Mucosa of rectum (tissue), 2 donors: ENCODE measurements around the gene ASIP.

Experiments used
- H3K27ac ChIP-seq, 2 donors: one replicate each; pipeline ENCODE4 v1.7.0; 2013; ENCODE audit warnings: inconsistent platforms in 2 of 2, low read depth in 2 of 2, low read length in 2 of 2
- H3K27me3 ChIP-seq, 2 donors: one replicate each; pipeline ENCODE4 v1.7.0; 2013; ENCODE audit warnings: low read length in 2 of 2; ENCODE audit not compliant: control insufficient read depth in 2 of 2, insufficient read depth in 2 of 2
- H3K36me3 ChIP-seq, 2 donors: one replicate each; pipeline ENCODE4 v1.7.0; 2013; ENCODE audit warnings: low read length in 2 of 2; ENCODE audit not compliant: control insufficient read depth in 2 of 2, insufficient read depth in 2 of 2
- H3K4me1 ChIP-seq, 2 donors: one replicate each; pipeline ENCODE4 v1.7.0; 2013; ENCODE audit warnings: low read length in 2 of 2, mild to moderate bottlenecking in 1 of 2; ENCODE audit not compliant: control insufficient read depth in 2 of 2, insufficient read depth in 2 of 2
- H3K4me3 ChIP-seq, 2 donors: one replicate each; pipeline ENCODE4 v1.7.0; 2013; ENCODE audit warnings: low read length in 2 of 2
- H3K9ac ChIP-seq, 2 donors: one replicate each; pipeline ENCODE4 v1.7.0; 2013; ENCODE audit warnings: low read length in 2 of 2, low read depth in 1 of 2, mild to moderate bottlenecking in 1 of 2
- H3K9me3 ChIP-seq, 2 donors: one replicate each; pipeline ENCODE4 v1.7.0; 2013; ENCODE audit warnings: low read length in 2 of 2; ENCODE audit not compliant: control insufficient read depth in 2 of 2
- donor health status: healthy.
- donor health status: Normal muscosa, but diverticular disease.

Gene ASIP

GRCh38 chr20:34305333-34306230, 64.4 kb downstream of the ASIP start:
- Histone ChIP-seq H3K9ac (no peak overlapping the region), H3K4me1 (peaks cover 11 to 27% of the 10 kb centered on the region in 2 donors), H3K27ac (no peak overlapping the region), H3K36me3 (no peaks in the 10 kb centered on the region), H3K9me3 (no peaks in the 10 kb centered on the region), H3K27me3 (no peaks in the 10 kb centered on the region), H3K4me3 (no peak overlapping the region)

GRCh38 chr20:34309691-34310090, 68.5 kb downstream of the ASIP start:
- no peak overlapping the region for H3K9ac ChIP-seq
- no peaks in the 10 kb centered on the region for H3K9me3 ChIP-seq
- no peaks in the 10 kb centered on the region for H3K36me3 ChIP-seq
- H3K4me3 ChIP-seq, result no peak overlapping the region
- peaks cover 18 to 23% of the 10 kb centered on the region in 2 donors for H3K4me1 ChIP-seq
- peaks cover 0 to 3% of the 10 kb centered on the region in 2 donors for H3K27me3 ChIP-seq
- no peak overlapping the region for H3K27ac ChIP-seq

GRCh38 chr20:34310481-34311117, 69.4 kb downstream of the ASIP start:
- H3K27ac ChIP-seq, result peak overlapping the region; percentile 41 to 70
- peak overlapping the region in 1 of 2 donors; percentile 61 for H3K4me3 ChIP-seq
- H3K4me1 ChIP-seq, result peaks cover 18 to 23% of the 10 kb centered on the region in 2 donors
- no peaks in the 10 kb centered on the region for H3K9me3 ChIP-seq
- H3K36me3 ChIP-seq, result no peaks in the 10 kb centered on the region
- H3K27me3 ChIP-seq, result peaks cover 0 to 3% of the 10 kb centered on the region in 2 donors
- peak overlapping the region in 1 of 2 donors; percentile 43 for H3K9ac ChIP-seq

- H3K9me3 ChIP-seq, result no peaks in the 10 kb centered on the region
- H3K27ac ChIP-seq, result peak overlapping the region; percentile 41 to 70
- peaks cover 18 to 23% of the 10 kb centered on the region in 2 donors for H3K4me1 ChIP-seq
- H3K4me3 ChIP-seq, result peak overlapping the region; percentile 54 to 66
- peaks cover 0 to 3% of the 10 kb centered on the region in 2 donors for H3K27me3 ChIP-seq
- no peaks in the 10 kb centered on the region for H3K36me3 ChIP-seq
- peak overlapping the region in 1 of 2 donors; percentile 43 for H3K9ac ChIP-seq
These were observed 70.1 kb downstream of the ASIP start for GRCh38 chr20:34311118-34312023.

GRCh38 chr20:34312024-34312460, 70.8 kb downstream of the ASIP start:
- peaks cover 18 to 23% of the 10 kb centered on the region in 2 donors for H3K4me1 ChIP-seq
- no peaks in the 10 kb centered on the region for H3K36me3 ChIP-seq
- H3K4me3 ChIP-seq, result peak overlapping the region; percentile 66 to 70
- H3K27me3 ChIP-seq, result peaks cover 0 to 3% of the 10 kb centered on the region in 2 donors
- peak overlapping the region; percentile 41 to 43 for H3K27ac ChIP-seq
- H3K9me3 ChIP-seq, result no peaks in the 10 kb centered on the region
- peak overlapping the region in 1 of 2 donors; percentile 23 for H3K9ac ChIP-seq

GRCh38 chr20:34312544-34313217, 71.5 kb downstream of the ASIP start:
- peak overlapping the region in 1 of 2 donors; percentile 4 for H3K9ac ChIP-seq

GRCh38 chr20:34315236-34315635, 74.0 kb downstream of the ASIP start:
- Histone ChIP-seq H3K9me3 (no peaks in the 10 kb centered on the region), H3K9ac (no peak overlapping the region), H3K36me3 (no peaks in the 10 kb centered on the region), H3K27me3 (peaks cover 0 to 3% of the 10 kb centered on the region in 2 donors), H3K27ac (no peak overlapping the region), H3K4me1 (peaks cover 18 to 19% of the 10 kb centered on the region in 2 donors), H3K4me3 (no peak overlapping the region)

More at GRCh38 chr20:34312544-34313217, 71.5 kb downstream of the ASIP start:
- Histone ChIP-seq H3K4me3 (peak overlapping the region; percentile 66 to 70), H3K36me3 (no peaks in the 10 kb centered on the region), H3K27me3 (peaks cover 0 to 3% of the 10 kb centered on the region in 2 donors), H3K4me1 (peaks cover 18 to 23% of the 10 kb centered on the region in 2 donors), H3K27ac (no peak overlapping the region), H3K9me3 (no peaks in the 10 kb centered on the region)

GRCh38 chr20:34316196-34316814, 75.1 kb downstream of the ASIP start:
- peaks cover 12 to 13% of the 10 kb centered on the region in 2 donors for H3K4me1 ChIP-seq
- no peak overlapping the region for H3K9ac ChIP-seq
- no peak overlapping the region for H3K4me3 ChIP-seq
- H3K36me3 ChIP-seq, result no peaks in the 10 kb centered on the region
- H3K27ac ChIP-seq, result no peak overlapping the region
- H3K9me3 ChIP-seq, result no peaks in the 10 kb centered on the region
- H3K27me3 ChIP-seq, result peaks cover 0 to 3% of the 10 kb centered on the region in 2 donors
